Retinal pigment epithelial cell (primary cell): ENCODE measurements around the gene DNAJC15.

Experiments used
- DNase-seq: peaks from one replicate; pipeline ENCODE4 v3.0.0-alpha.2; 2010; ENCODE audit warnings: low read depth
- H3K4me3 ChIP-seq: 2 replicates; pipeline ENCODE4 v1.5.1; 2011; ENCODE audit warnings: mild to moderate bottlenecking, low read length, control low read depth, moderate library complexity
- CTCF ChIP-seq: conservative IDR thresholded peaks from 2 replicates; pipeline ENCODE4 v1.5.1; 2011; ENCODE audit warnings: low read depth, low read length, control low read depth, inconsistent platforms

Gene DNAJC15

GRCh38 chr13:43088093-43088511, 64.7 kb downstream of the DNAJC15 start:
- H3K4me3 ChIP-seq = no peak overlapping the region
- DNase-seq = no peak

GRCh38 chr13:43089912-43090498, 66.6 kb downstream of the DNAJC15 start:
- no peak for TF ChIP-seq CTCF
- H3K4me3 ChIP-seq = no peak overlapping the region
- DNase-seq = no peak

More at GRCh38 chr13:43088093-43088511, 64.7 kb downstream of the DNAJC15 start:
- no peak for TF ChIP-seq CTCF

- DNase-seq = no peak
- H3K4me3 ChIP-seq = no peak overlapping the region
- TF ChIP-seq CTCF = no peak
Measured at GRCh38 chr13:43094901-43095300, 71.5 kb downstream of the DNAJC15 start.

- H3K4me3 ChIP-seq = no peak overlapping the region
- TF ChIP-seq CTCF = no peak
- no peak for DNase-seq
Measured at GRCh38 chr13:43095771-43096719, 72.7 kb downstream of the DNAJC15 start.

GRCh38 chr13:43100667-43101066, 77.3 kb downstream of the DNAJC15 start:
- no peak for DNase-seq

GRCh38 chr13:43102304-43102703, 78.9 kb downstream of the DNAJC15 start:
- no peak overlapping the region for H3K4me3 ChIP-seq
- no peak for TF ChIP-seq CTCF
- no peak for DNase-seq

More at GRCh38 chr13:43100667-43101066, 77.3 kb downstream of the DNAJC15 start:
- no peak overlapping the region for H3K4me3 ChIP-seq
- TF ChIP-seq CTCF = no peak
